ENCODE measurements around the gene DSG3.

- no peak for TF ChIP-seq CTCF (IDR thresholded peaks at IDR 0.05)
- no peak for TF ChIP-seq POLR2AphosphoS5 (IDR thresholded peaks at IDR 0.05)
- TF ChIP-seq POLR2A (IDR thresholded peaks at IDR 0.05), result no peak
- no peak for TF ChIP-seq EP300 (IDR thresholded peaks at IDR 0.05; ENCODE audit: low read depth)
These were observed 17.0 kb upstream of the DSG3 start for GRCh38 chr18:31430554-31430953.

Measured in transverse colon (tissue), 4 donors.